ENCODE data around the gene GOLIM4.

GOLIM4 gene

GRCh38 chr3:168085491-168086119 lies 10.1 kb downstream of the GOLIM4 start:
- TF ChIP-seq FOXM1 (IDR thresholded peaks at IDR 0.05; ENCODE audit: borderline replicate concordance, low read depth) (no peak), USF1 (IDR thresholded peaks at IDR 0.05) (no peak)
- TF ChIP-seq, protein P1, sequence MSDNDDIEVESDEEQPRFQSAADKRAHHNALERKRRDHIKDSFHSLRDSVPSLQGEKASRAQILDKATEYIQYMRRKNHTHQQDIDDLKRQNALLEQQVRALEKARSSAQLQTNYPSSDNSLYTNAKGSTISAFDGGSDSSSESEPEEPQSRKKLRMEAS (IDR thresholded peaks at IDR 0.05) = no peak

- TF ChIP-seq YY1 (IDR thresholded peaks at IDR 0.05; ENCODE audit: low read depth) (no peak), TCF12 (IDR thresholded peaks at IDR 0.05; ENCODE audit: low read depth) (no peak), ZBTB7A (IDR thresholded peaks at IDR 0.05; ENCODE audit: low read depth) (no peak), TEAD4 (IDR thresholded peaks at IDR 0.05) (no peak), USF1 (IDR thresholded peaks at IDR 0.05) (no peak), EGR1 (IDR thresholded peaks at IDR 0.05) (no peak), TAF1 (IDR thresholded peaks at IDR 0.05; ENCODE audit: low read depth) (no peak), NFIC (IDR thresholded peaks at IDR 0.05) (no peak), RAD21 (IDR thresholded peaks at IDR 0.05; ENCODE audit: low read depth) (no peak), CREB1 (IDR thresholded peaks at IDR 0.05; ENCODE audit: low read depth) (no peak), FOXM1 (IDR thresholded peaks at IDR 0.05; ENCODE audit: borderline replicate concordance, low read depth) (no peak), CEBPB (IDR thresholded peaks at IDR 0.05) (no peak), EP300 (IDR thresholded peaks at IDR 0.05; ENCODE audit: borderline replicate concordance) (no peak)
- TF ChIP-seq, protein P2, sequence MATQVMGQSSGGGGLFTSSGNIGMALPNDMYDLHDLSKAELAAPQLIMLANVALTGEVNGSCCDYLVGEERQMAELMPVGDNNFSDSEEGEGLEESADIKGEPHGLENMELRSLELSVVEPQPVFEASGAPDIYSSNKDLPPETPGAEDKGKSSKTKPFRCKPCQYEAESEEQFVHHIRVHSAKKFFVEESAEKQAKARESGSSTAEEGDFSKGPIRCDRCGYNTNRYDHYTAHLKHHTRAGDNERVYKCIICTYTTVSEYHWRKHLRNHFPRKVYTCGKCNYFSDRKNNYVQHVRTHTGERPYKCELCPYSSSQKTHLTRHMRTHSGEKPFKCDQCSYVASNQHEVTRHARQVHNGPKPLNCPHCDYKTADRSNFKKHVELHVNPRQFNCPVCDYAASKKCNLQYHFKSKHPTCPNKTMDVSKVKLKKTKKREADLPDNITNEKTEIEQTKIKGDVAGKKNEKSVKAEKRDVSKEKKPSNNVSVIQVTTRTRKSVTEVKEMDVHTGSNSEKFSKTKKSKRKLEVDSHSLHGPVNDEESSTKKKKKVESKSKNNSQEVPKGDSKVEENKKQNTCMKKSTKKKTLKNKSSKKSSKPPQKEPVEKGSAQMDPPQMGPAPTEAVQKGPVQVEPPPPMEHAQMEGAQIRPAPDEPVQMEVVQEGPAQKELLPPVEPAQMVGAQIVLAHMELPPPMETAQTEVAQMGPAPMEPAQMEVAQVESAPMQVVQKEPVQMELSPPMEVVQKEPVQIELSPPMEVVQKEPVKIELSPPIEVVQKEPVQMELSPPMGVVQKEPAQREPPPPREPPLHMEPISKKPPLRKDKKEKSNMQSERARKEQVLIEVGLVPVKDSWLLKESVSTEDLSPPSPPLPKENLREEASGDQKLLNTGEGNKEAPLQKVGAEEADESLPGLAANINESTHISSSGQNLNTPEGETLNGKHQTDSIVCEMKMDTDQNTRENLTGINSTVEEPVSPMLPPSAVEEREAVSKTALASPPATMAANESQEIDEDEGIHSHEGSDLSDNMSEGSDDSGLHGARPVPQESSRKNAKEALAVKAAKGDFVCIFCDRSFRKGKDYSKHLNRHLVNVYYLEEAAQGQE (IDR thresholded peaks at IDR 0.05; ENCODE audit: low read depth) = no peak
- TF ChIP-seq, protein P1 (IDR thresholded peaks at IDR 0.05) = no peak
Measured at GRCh38 chr3:168083906-168084305, 11.8 kb downstream of the GOLIM4 start.

DNA sequence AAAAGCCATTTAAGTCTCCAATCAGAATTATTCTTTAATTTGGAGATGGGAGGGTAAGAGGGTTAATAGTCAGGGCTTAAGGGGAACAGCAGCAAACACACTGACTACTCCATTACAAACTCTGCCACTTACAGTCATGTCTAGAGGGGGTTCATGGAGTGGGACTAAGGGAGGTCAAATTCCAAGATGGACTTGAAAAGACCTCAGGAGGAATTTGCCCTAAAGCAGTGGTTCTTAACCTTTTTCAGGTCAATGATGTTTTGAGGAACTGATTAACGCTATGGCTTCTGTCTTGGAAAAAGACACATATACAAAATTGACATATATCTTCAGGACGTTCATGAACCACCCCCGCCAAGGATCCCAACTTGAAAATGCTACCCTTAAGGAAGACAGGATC lies 13.9 kb downstream of the GOLIM4 start:
- TF ChIP-seq USF1 (IDR thresholded peaks at IDR 0.05) = no peak
- TF ChIP-seq, protein P1 (IDR thresholded peaks at IDR 0.05) = no peak
- TF ChIP-seq RAD21 (IDR thresholded peaks at IDR 0.05; ENCODE audit: low read depth) = no peak
- TF ChIP-seq ZBTB7A (IDR thresholded peaks at IDR 0.05; ENCODE audit: low read depth) = no peak
- TF ChIP-seq TEAD4 (IDR thresholded peaks at IDR 0.05) = no peak
- TF ChIP-seq CREB1 (IDR thresholded peaks at IDR 0.05; ENCODE audit: low read depth) = no peak
- TF ChIP-seq NFIC (IDR thresholded peaks at IDR 0.05) = no peak

DNA sequence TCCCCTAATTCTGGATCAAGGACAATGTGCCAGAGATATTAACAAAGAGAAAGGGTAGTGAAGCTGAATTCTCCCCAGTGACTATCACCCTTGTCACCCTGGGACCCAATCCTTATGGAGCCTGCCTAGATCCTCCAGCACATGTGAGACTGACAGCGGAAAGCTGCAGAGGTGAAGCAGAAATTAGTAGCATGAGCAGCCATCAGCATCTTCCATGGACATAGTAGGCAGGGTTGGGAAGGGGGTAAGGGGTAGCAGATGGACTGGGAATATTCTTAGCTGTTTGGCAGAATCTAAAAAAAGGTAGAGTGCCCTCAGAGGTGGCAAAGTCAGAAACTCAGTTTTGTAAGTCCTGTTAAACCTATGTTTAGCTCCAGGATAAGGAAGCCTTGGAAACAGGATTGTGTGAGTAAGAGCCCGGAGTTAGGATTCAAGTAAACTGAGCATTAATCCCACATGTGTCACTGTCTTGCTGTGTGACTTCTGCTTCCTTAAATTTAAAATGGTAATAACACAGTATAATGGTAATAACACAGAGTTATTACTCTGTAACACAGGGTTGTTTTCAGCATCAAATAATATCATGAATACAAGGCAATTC lies 14.5 kb downstream of the GOLIM4 start:
- TF ChIP-seq, protein P2 (IDR thresholded peaks at IDR 0.05; ENCODE audit: low read depth) = no peak
- TF ChIP-seq FOXM1 (IDR thresholded peaks at IDR 0.05; ENCODE audit: borderline replicate concordance, low read depth) (no peak), ZBTB7A (IDR thresholded peaks at IDR 0.05; ENCODE audit: low read depth) (no peak), CEBPB (IDR thresholded peaks at IDR 0.05) (no peak), TAF1 (IDR thresholded peaks at IDR 0.05; ENCODE audit: low read depth) (no peak), CREB1 (IDR thresholded peaks at IDR 0.05; ENCODE audit: low read depth) (no peak), EP300 (IDR thresholded peaks at IDR 0.05; ENCODE audit: borderline replicate concordance) (no peak), TEAD4 (IDR thresholded peaks at IDR 0.05) (no peak), NFIC (IDR thresholded peaks at IDR 0.05) (no peak), YY1 (IDR thresholded peaks at IDR 0.05; ENCODE audit: low read depth) (no peak), RAD21 (IDR thresholded peaks at IDR 0.05; ENCODE audit: low read depth) (no peak), EGR1 (IDR thresholded peaks at IDR 0.05) (no peak), TCF12 (IDR thresholded peaks at IDR 0.05; ENCODE audit: low read depth) (no peak)
- TF ChIP-seq, protein P1 (IDR thresholded peaks at IDR 0.05) = no peak

All from Ishikawa (cell line).